Mesothelial cell of epicardium (in vitro differentiated cells): ENCODE measurements around the gene PHACTR1. TPM values are rescaled to one million over a fixed set of nuclear protein-coding genes. Genes with fewer than 3 reads are reported as not detected.

Experiments used
- DNase-seq, 2 experiments: peaks; one replicate each; pipeline ENCODE4 v3.0.0; 2021; ENCODE audit warnings: low spot score in 2 of 2; ENCODE audit not compliant: unreplicated experiment in 2 of 2
- H3K27ac Mint-ChIP-seq: 2 replicates; pipeline ENCODE4 v1.8.0; 2021; ENCODE audit warnings: mixed read lengths
- H3K27me3 Mint-ChIP-seq: 2 replicates; pipeline ENCODE4 v1.8.0; 2021; ENCODE audit warnings: low read depth, mixed read lengths
- H3K36me3 Mint-ChIP-seq: 2 replicates; pipeline ENCODE4 v1.8.0; 2021; ENCODE audit warnings: mixed read lengths
- H3K4me1 Mint-ChIP-seq: 2 replicates; pipeline ENCODE4 v1.8.0; 2021; ENCODE audit warnings: mixed read lengths
- H3K4me3 Mint-ChIP-seq: 2 replicates; pipeline ENCODE4 v1.8.0; 2021; ENCODE audit warnings: mild to moderate bottlenecking, moderate library complexity, mixed read lengths
- H3K9me3 Mint-ChIP-seq: 2 replicates; pipeline ENCODE4 v1.8.0; 2021; ENCODE audit warnings: mixed read lengths
- total RNA-seq: library from RNA; stranded (reverse); gene quantifications from 3 replicates; pipeline ENCODE4 v1.2.1, GENCODE V29; 2021
- TF ChIP-seq, protein P1 (sequence below): fragments of 200-600 bp; sonication (generic); IDR thresholded peaks from one replicate; pipeline ENCODE4 v1.5.0; 2021; ENCODE audit warnings: antibody characterized with exemption; ENCODE audit not compliant: unreplicated experiment

The PHACTR1 gene
- total RNA-seq, 1 donor from 2014 or later: 0.76 TPM

GRCh38 chr6:13304580-13305260 is 588.2 kb downstream of the PHACTR1 start:
- TF ChIP-seq, protein P1, sequence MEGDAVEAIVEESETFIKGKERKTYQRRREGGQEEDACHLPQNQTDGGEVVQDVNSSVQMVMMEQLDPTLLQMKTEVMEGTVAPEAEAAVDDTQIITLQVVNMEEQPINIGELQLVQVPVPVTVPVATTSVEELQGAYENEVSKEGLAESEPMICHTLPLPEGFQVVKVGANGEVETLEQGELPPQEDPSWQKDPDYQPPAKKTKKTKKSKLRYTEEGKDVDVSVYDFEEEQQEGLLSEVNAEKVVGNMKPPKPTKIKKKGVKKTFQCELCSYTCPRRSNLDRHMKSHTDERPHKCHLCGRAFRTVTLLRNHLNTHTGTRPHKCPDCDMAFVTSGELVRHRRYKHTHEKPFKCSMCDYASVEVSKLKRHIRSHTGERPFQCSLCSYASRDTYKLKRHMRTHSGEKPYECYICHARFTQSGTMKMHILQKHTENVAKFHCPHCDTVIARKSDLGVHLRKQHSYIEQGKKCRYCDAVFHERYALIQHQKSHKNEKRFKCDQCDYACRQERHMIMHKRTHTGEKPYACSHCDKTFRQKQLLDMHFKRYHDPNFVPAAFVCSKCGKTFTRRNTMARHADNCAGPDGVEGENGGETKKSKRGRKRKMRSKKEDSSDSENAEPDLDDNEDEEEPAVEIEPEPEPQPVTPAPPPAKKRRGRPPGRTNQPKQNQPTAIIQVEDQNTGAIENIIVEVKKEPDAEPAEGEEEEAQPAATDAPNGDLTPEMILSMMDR: no peak
- H3K4me1 Mint-ChIP-seq: peaks cover 6% of the 10 kb centered on the region
- peaks cover 29% of the 10 kb centered on the region for H3K36me3 Mint-ChIP-seq
- no peaks in the 10 kb centered on the region for H3K9me3 Mint-ChIP-seq
- no peak overlapping the region for H3K27ac Mint-ChIP-seq
- DNase-seq: no peak
- no peak overlapping the region for H3K4me3 Mint-ChIP-seq
- H3K27me3 Mint-ChIP-seq: no peaks in the 10 kb centered on the region

DNA sequence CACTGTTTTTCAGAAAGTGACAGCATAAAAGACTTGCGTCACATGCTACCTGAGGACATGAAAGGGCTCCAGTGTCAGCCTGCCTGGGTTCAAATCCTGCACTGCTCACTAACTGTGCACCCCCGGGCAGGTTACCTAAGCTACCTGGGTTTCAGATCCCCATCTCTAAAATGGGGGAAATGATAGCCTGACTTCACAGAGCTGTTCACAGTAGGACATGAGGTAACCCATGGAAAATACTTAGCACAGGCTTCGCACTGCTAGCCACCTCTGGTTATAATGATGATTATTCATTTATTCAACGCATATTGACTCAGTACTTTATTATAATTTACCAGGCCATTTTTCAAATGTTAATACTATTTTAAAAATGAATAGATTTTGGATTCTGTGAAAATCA is 588.7 kb downstream of the PHACTR1 start:
- peaks cover 6% of the 10 kb centered on the region for H3K4me1 Mint-ChIP-seq
- TF ChIP-seq, protein P1: no peak
- no peak overlapping the region for H3K27ac Mint-ChIP-seq

DNA sequence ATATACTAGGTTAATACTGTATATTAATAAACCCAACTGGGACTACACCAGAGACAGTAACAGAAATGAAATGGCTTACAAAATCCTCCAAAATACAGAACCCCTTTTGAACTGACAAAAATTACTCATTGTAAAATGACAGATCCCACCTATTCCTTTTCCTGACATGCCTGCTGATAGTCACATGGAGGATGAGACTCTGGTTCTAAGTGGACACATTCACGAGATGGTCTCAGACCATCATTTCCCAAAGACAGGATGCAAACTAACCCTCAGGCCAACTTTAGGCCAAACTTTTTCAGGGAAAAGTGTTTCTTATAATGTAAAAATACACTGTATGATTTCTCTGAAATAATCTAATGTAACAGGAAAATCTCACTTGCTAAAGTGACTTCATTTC is 589.2 kb downstream of the PHACTR1 start:
- H3K9me3 Mint-ChIP-seq: no peaks in the 10 kb centered on the region
- H3K4me1 Mint-ChIP-seq: peaks cover 6% of the 10 kb centered on the region
- H3K4me3 Mint-ChIP-seq: no peak overlapping the region
- TF ChIP-seq, protein P1: no peak
- H3K36me3 Mint-ChIP-seq: peaks cover 26% of the 10 kb centered on the region
- no peak overlapping the region for H3K27ac Mint-ChIP-seq
- no peaks in the 10 kb centered on the region for H3K27me3 Mint-ChIP-seq
- no peak for DNase-seq

More for the DNA sequence above, 588.7 kb downstream of the PHACTR1 start:
- Mint-ChIP-seq H3K4me3 (no peak overlapping the region), H3K9me3 (no peaks in the 10 kb centered on the region), H3K27me3 (no peaks in the 10 kb centered on the region), H3K36me3 (peaks cover 29% of the 10 kb centered on the region)
- no peak for DNase-seq

GRCh38 chr6:13307508-13307995 is 591.0 kb downstream of the PHACTR1 start:
- peaks cover 25% of the 10 kb centered on the region for H3K36me3 Mint-ChIP-seq
- no peak for DNase-seq

DNA sequence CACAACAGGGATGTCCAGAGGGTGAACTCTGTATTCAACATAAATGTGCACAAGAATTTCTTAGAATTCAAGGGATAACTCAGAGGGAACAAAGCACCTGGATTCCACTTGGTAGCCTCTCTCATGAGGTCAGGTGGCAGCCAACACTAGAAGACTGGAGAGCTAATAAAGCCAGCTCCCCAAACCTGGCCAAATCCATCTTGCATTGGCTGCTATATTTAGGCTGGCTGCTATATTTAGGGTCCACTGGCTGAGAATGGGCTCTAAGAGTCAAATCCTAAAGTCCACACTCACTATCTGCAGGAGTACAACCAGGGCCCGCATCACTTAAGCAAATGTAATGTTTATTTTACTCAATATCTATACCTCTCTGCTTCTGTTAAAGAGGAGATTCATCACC is 591.8 kb downstream of the PHACTR1 start:
- no peak for DNase-seq

More at GRCh38 chr6:13307508-13307995, 591.0 kb downstream of the PHACTR1 start:
- no peak overlapping the region for H3K27ac Mint-ChIP-seq
- TF ChIP-seq, protein P1: no peak
- no peaks in the 10 kb centered on the region for H3K9me3 Mint-ChIP-seq
- no peaks in the 10 kb centered on the region for H3K27me3 Mint-ChIP-seq
- H3K4me3 Mint-ChIP-seq: no peak overlapping the region
- H3K4me1 Mint-ChIP-seq: peaks cover 6% of the 10 kb centered on the region

More for the DNA sequence above, 591.8 kb downstream of the PHACTR1 start:
- Mint-ChIP-seq H3K4me1 (peaks cover 3% of the 10 kb centered on the region), H3K9me3 (no peaks in the 10 kb centered on the region), H3K27ac (no peak overlapping the region), H3K27me3 (no peaks in the 10 kb centered on the region), H3K36me3 (peaks cover 26% of the 10 kb centered on the region), H3K4me3 (no peak overlapping the region)
- TF ChIP-seq, protein P1: no peak
